NCI-H2029 (cell line): ENCODE data around the gene EFCAB8.

Experiments
- DNase-seq: peaks from one replicate; lab custom pipeline; 2025; lab: John Stamatoyannopoulos, UW

The EFCAB8 gene

GRCh38 chr20:32858701-32859372 is at the start of gene EFCAB8:
Gene EFCAB8 (plus strand): TSS chr20:32858923. CDS start chr20:32863793, 4,870 bp downstream.
- DNase-seq, result no peak

- DNase-seq, result no peak
Measured at GRCh38 chr20:32809907-32810306, 48.8 kb upstream of the EFCAB8 start.

GRCh38 chr20:32810941-32811340 is 47.8 kb upstream of the EFCAB8 start:
- no peak for DNase-seq

GRCh38 chr20:32811886-32812285 is 46.8 kb upstream of the EFCAB8 start:
- no peak for DNase-seq

- peak; percentile 73 for DNase-seq
Measured at GRCh38 chr20:32819992-32820697, 38.6 kb upstream of the EFCAB8 start.

- DNase-seq, result no peak
Measured at GRCh38 chr20:32820698-32821377, 37.9 kb upstream of the EFCAB8 start.

GRCh38 chr20:32822225-32822624 is 36.5 kb upstream of the EFCAB8 start:
- DNase-seq, result no peak

GRCh38 chr20:32823078-32823477 is 35.6 kb upstream of the EFCAB8 start:
- DNase-seq, result no peak

- peak; percentile 18 for DNase-seq
Measured at GRCh38 chr20:32823737-32824588, 34.8 kb upstream of the EFCAB8 start.

- DNase-seq, result no peak
Measured at GRCh38 chr20:32828029-32828680, 30.6 kb upstream of the EFCAB8 start.

- no peak for DNase-seq
Measured at GRCh38 chr20:32829311-32830005, 29.3 kb upstream of the EFCAB8 start.

GRCh38 chr20:32830437-32830836 is 28.3 kb upstream of the EFCAB8 start:
- no peak for DNase-seq

GRCh38 chr20:32831982-32832381 is 26.7 kb upstream of the EFCAB8 start:
- no peak for DNase-seq

- DNase-seq, result no peak
Measured at GRCh38 chr20:32832664-32833063, 26.1 kb upstream of the EFCAB8 start.

GRCh38 chr20:32834972-32835371 is 23.8 kb upstream of the EFCAB8 start:
- no peak for DNase-seq

GRCh38 chr20:32837157-32837556 is 21.6 kb upstream of the EFCAB8 start:
- DNase-seq, result no peak

- DNase-seq, result no peak
Measured at GRCh38 chr20:32839227-32839981, 19.3 kb upstream of the EFCAB8 start.

- no peak for DNase-seq
Measured at GRCh38 chr20:32839982-32840285, 18.8 kb upstream of the EFCAB8 start.

- no peak for DNase-seq
Measured at GRCh38 chr20:32841174-32841573, 17.5 kb upstream of the EFCAB8 start.

- DNase-seq, result no peak
Measured at GRCh38 chr20:32841632-32842031, 17.1 kb upstream of the EFCAB8 start.
